T-helper 17 cell (primary cell): ENCODE data around the gene ENPP6. TPM values are rescaled to one million over a fixed set of nuclear protein-coding genes. Genes with fewer than 3 reads are reported as not detected.

Experiments used
- ATAC-seq: fragments of 150-1000 bp; cut with Tn5 transposase; 2 replicates; pipeline ENCODE4 v1.10.0; 2021; ENCODE audit warnings: mild to moderate bottlenecking, moderate library complexity
- DNase-seq, 3 donors: peaks; one replicate each; pipeline versions ENCODE4 v3.0.0 to v3.0.0-alpha.2; 2020 to 2021
- H3K9me3 ChIP-seq: one replicate; pipeline ENCODE4 v1.7.0; 2013; ENCODE audit warnings: low read length, mild to moderate bottlenecking; ENCODE audit not compliant: control insufficient read depth, poor library complexity, severe bottlenecking
- H3K27ac Mint-ChIP-seq: one replicate; pipeline ENCODE4 v1.8.0; 2022; ENCODE audit warnings: mild to moderate bottlenecking, moderate library complexity, mixed read lengths
- H3K27me3 Mint-ChIP-seq: one replicate; pipeline ENCODE4 v1.8.0; 2022; ENCODE audit warnings: mixed read lengths
- H3K36me3 Mint-ChIP-seq: one replicate; pipeline ENCODE4 v1.8.0; 2022; ENCODE audit warnings: low read depth, mixed read lengths
- H3K4me1 Mint-ChIP-seq: one replicate; pipeline ENCODE4 v1.8.0; 2022; ENCODE audit warnings: mild to moderate bottlenecking, mixed read lengths
- H3K4me3 Mint-ChIP-seq: one replicate; pipeline ENCODE4 v1.8.0; 2022; ENCODE audit warnings: mild to moderate bottlenecking, moderate library complexity, mixed read lengths
- total RNA-seq, 4 donors: library from RNA in 2 of 4; stranded (reverse) in 2 of 4; gene quantifications; one replicate each; pipeline ENCODE4 v1.2.3 and lab custom pipeline; 2022 to 2026

The ENPP6 gene
- total RNA-seq, 2 donors from 2014 or later = not detected

GRCh38 chr4:184112006-184112550 is 105.6 kb downstream of the ENPP6 start:
- no peak overlapping the region for H3K4me3 Mint-ChIP-seq
- H3K27ac Mint-ChIP-seq = no peak overlapping the region
- H3K4me1 Mint-ChIP-seq = peaks cover 2% of the 10 kb centered on the region

GRCh38 chr4:184111233-184111832 is 106.3 kb downstream of the ENPP6 start:
- no peaks in the 10 kb centered on the region for H3K36me3 Mint-ChIP-seq
- peaks cover 2% of the 10 kb centered on the region for H3K4me1 Mint-ChIP-seq
- ATAC-seq (no peak), DNase-seq (no peak)
- H3K9me3 ChIP-seq = no peaks in the 10 kb centered on the region
- H3K27me3 Mint-ChIP-seq = peaks cover 67% of the 10 kb centered on the region
- no peak overlapping the region for H3K27ac Mint-ChIP-seq
- no peak overlapping the region for H3K4me3 Mint-ChIP-seq

More at GRCh38 chr4:184112006-184112550, 105.6 kb downstream of the ENPP6 start:
- Mint-ChIP-seq H3K36me3 (no peaks in the 10 kb centered on the region), H3K27me3 (peaks cover 63% of the 10 kb centered on the region)
- H3K9me3 ChIP-seq = no peaks in the 10 kb centered on the region
- DNase-seq (no peak), ATAC-seq (no peak)

- no peak for DNase-seq
- no peaks in the 10 kb centered on the region for H3K9me3 ChIP-seq
- ATAC-seq = no peak
- no peak overlapping the region for H3K27ac Mint-ChIP-seq
- H3K27me3 Mint-ChIP-seq = peaks cover 70% of the 10 kb centered on the region
- no peaks in the 10 kb centered on the region for H3K36me3 Mint-ChIP-seq
- peaks cover 2% of the 10 kb centered on the region for H3K4me1 Mint-ChIP-seq
- no peak overlapping the region for H3K4me3 Mint-ChIP-seq
Observed at GRCh38 chr4:184110452-184111224, 107.0 kb downstream of the ENPP6 start.

- H3K4me3 Mint-ChIP-seq = no peak overlapping the region
Observed at GRCh38 chr4:184108006-184108501, 109.6 kb downstream of the ENPP6 start.

GRCh38 chr4:184104419-184105101 is 113.1 kb downstream of the ENPP6 start:
- DNase-seq (no peak), ATAC-seq (no peak)
- no peaks in the 10 kb centered on the region for H3K9me3 ChIP-seq
- Mint-ChIP-seq H3K4me3 (no peak overlapping the region), H3K36me3 (peaks cover 3% of the 10 kb centered on the region), H3K4me1 (peaks cover 9% of the 10 kb centered on the region), H3K27me3 (peaks cover 56% of the 10 kb centered on the region), H3K27ac (no peak overlapping the region)

More at GRCh38 chr4:184108006-184108501, 109.6 kb downstream of the ENPP6 start:
- Mint-ChIP-seq H3K27ac (no peak overlapping the region), H3K36me3 (no peaks in the 10 kb centered on the region), H3K27me3 (peaks cover 59% of the 10 kb centered on the region), H3K4me1 (peaks cover 2% of the 10 kb centered on the region)
- H3K9me3 ChIP-seq = no peaks in the 10 kb centered on the region
- ATAC-seq = no peak
- no peak for DNase-seq

GRCh38 chr4:184103527-184104264 is 114.0 kb downstream of the ENPP6 start:
- Mint-ChIP-seq H3K4me3 (no peak overlapping the region), H3K4me1 (peaks cover 9% of the 10 kb centered on the region), H3K36me3 (peaks cover 3% of the 10 kb centered on the region), H3K27me3 (peaks cover 56% of the 10 kb centered on the region), H3K27ac (no peak overlapping the region)
- H3K9me3 ChIP-seq = no peaks in the 10 kb centered on the region
- no peak for ATAC-seq
- no peak for DNase-seq

- ATAC-seq = no peak
Observed at GRCh38 chr4:184102927-184103326, 114.7 kb downstream of the ENPP6 start.

GRCh38 chr4:184102488-184102887 is 115.2 kb downstream of the ENPP6 start:
- DNase-seq = no peak
- no peaks in the 10 kb centered on the region for H3K9me3 ChIP-seq
- no peak for ATAC-seq
- Mint-ChIP-seq H3K4me3 (no peak overlapping the region), H3K4me1 (peaks cover 11% of the 10 kb centered on the region), H3K27me3 (peaks cover 57% of the 10 kb centered on the region), H3K36me3 (peaks cover 3% of the 10 kb centered on the region), H3K27ac (no peak overlapping the region)

More at GRCh38 chr4:184102927-184103326, 114.7 kb downstream of the ENPP6 start:
- Mint-ChIP-seq H3K4me3 (no peak overlapping the region), H3K36me3 (peaks cover 3% of the 10 kb centered on the region), H3K27me3 (peaks cover 54% of the 10 kb centered on the region), H3K27ac (no peak overlapping the region), H3K4me1 (peaks cover 11% of the 10 kb centered on the region)
- DNase-seq = no peak
- no peaks in the 10 kb centered on the region for H3K9me3 ChIP-seq

GRCh38 chr4:184101711-184102110 is 116.0 kb downstream of the ENPP6 start:
- no peak overlapping the region for H3K4me3 Mint-ChIP-seq
- peaks cover 14% of the 10 kb centered on the region for H3K4me1 Mint-ChIP-seq
- H3K9me3 ChIP-seq = no peaks in the 10 kb centered on the region
- no peak overlapping the region for H3K27ac Mint-ChIP-seq
- no peak for DNase-seq
- no peak for ATAC-seq
- H3K27me3 Mint-ChIP-seq = peaks cover 54% of the 10 kb centered on the region
- peaks cover 3% of the 10 kb centered on the region for H3K36me3 Mint-ChIP-seq

GRCh38 chr4:184100297-184100885 is 117.3 kb downstream of the ENPP6 start:
- H3K9me3 ChIP-seq = no peaks in the 10 kb centered on the region
- peaks cover 14% of the 10 kb centered on the region for H3K4me1 Mint-ChIP-seq
- H3K4me3 Mint-ChIP-seq = no peak overlapping the region
- H3K27me3 Mint-ChIP-seq = peaks cover 57% of the 10 kb centered on the region
- ATAC-seq (peak; percentile 56), DNase-seq (peak in 2 of 3 donors; percentile 22 to 27)
- H3K27ac Mint-ChIP-seq = peak overlapping the region; percentile 59
- H3K36me3 Mint-ChIP-seq = peaks cover 3% of the 10 kb centered on the region

GRCh38 chr4:184099535-184099966 is 118.1 kb downstream of the ENPP6 start:
- peaks cover 14% of the 10 kb centered on the region for H3K4me1 Mint-ChIP-seq
- H3K27ac Mint-ChIP-seq = no peak overlapping the region
- ATAC-seq (no peak), DNase-seq (no peak)
- H3K36me3 Mint-ChIP-seq = peaks cover 3% of the 10 kb centered on the region
- no peak overlapping the region for H3K4me3 Mint-ChIP-seq
- peaks cover 59% of the 10 kb centered on the region for H3K27me3 Mint-ChIP-seq
- no peaks in the 10 kb centered on the region for H3K9me3 ChIP-seq

GRCh38 chr4:184099000-184099399 is 118.7 kb downstream of the ENPP6 start:
- H3K9me3 ChIP-seq = no peaks in the 10 kb centered on the region
- DNase-seq (no peak), ATAC-seq (no peak)
- Mint-ChIP-seq H3K4me1 (peaks cover 14% of the 10 kb centered on the region), H3K27me3 (peaks cover 57% of the 10 kb centered on the region), H3K4me3 (no peak overlapping the region), H3K36me3 (peaks cover 3% of the 10 kb centered on the region), H3K27ac (no peak overlapping the region)
